HG03280 (cell line): ENCODE measurements around the gene PRDM2.

Experiments used
- ATAC-seq: cut with Tn5 transposase; IDR thresholded peaks from one replicate; pipeline ENCODE4 v1.9.1; 2021; ENCODE audit warnings: mild to moderate bottlenecking, moderate library complexity; ENCODE audit not compliant: unreplicated experiment

PRDM2 gene

DNA sequence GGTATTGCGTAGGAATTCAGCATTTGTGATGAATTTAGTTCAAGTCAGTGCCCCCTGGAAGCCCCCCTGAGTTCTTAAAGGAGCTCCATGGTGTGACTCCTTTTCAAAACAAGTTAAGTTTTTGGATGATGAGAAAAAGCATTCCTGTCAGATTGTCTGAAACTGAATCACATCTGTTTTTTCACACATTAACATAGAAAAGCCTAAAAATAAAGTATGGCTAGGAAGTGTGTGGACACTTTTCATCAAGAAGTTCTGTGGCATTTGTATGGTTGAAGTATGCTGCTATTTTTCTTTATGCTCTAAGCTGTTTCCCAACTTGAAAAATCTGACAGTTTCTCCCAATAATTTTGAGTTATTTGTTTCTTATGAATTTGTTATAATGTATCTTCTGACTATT, 33.7 kb downstream of the PRDM2 start:
- no peak for ATAC-seq

DNA sequence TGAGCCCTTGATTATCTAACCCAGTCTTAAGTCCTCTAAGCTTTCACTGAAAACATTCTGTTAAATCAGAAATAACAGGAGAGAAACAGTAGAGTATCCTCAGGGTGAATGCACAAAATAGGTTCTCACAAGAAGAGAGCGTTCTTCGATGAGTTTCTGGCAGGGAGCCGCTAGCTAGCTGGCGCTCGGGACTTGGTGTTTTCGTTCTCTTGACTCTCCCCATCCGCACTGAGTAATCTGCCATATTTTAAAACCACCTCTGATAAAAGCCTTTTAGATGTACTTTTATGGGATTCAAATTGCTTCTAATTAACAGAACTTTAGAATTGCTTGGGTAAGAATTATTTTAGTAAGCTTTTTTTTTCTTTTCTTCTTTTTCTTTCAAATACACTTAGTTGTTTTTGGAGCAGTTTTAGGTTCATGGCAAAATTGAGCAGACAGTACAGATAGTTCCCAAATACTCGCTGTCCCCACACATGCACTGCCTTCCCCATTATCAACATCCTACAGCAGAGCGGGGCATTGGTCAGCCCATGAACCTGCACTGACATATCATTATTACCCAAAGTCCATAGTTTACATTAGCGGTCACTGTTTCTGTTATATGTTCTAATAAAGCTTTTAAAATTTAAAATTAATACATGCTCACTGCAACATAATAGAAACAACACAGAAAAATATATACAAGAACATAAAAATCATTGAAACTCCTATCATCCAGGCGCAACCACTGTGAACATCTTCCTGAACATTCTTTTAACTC, 35.4 kb downstream of the PRDM2 start:
- no peak for ATAC-seq

DNA sequence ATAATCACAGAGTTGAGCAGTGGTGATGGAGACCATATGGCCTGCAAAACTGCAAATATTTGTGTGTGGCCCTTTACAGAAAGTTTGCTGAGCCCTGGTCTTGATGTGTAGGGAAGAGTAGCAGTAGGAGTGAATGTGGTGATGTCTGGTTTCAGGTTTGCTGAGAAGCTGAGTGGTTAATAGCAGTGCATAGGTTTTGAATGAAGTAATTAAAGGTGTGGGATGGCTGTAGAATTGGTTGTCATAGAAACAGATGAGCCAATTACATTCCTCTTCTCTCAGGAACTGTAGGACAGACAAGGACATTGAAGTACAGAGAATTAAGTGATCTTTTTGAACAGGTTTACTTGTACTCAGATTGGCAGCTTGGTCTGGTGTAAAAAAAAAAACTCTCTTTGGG, 37.4 kb downstream of the PRDM2 start:
- no peak for ATAC-seq

GRCh38 chr1:13746342-13746741, 46.4 kb downstream of the PRDM2 start:
- ATAC-seq: no peak

DNA sequence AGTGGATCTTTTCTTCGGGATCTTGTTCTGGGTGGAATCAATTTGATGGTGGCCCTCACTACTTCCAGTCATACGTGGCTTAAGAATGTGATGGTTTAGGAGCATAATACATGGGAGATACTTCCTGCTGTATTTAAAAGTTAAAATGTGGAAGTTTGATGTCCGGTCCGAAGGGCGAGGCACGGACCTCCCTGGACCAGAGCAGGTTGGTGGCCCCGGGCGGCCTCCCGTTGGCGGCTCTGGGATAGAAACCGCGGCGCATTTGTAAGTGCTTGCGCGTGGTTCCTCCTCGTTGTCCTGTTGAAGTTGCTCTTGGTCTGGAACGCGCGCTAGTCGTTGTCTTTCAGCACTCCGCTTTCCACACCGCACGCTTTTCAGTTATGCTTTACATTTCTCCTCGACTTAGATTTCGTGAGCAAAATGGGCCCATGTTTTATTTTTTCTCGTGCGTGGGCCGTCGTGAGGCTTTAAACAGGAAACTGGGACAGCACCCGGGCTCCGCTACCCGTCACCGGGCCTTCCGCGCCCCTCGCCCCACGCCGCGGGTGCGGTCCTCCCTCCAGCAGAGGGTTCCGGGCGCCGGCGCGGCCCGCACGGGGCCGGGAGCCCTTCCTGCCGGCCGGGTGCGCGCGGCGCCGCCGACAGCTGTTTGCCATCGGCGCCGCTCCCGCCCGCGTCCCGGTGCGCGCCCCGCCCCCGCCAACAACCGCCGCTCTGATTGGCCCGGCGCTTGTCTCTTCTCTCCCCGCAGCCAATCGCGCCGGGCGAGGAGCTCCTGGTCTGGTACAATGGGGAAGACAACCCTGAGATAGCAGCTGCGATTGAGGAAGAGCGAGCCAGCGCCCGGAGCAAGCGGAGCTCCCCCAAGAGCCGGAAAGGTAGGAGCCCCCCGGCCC, 48.9 kb downstream of the PRDM2 start:
- peak; percentile 85 for ATAC-seq

DNA sequence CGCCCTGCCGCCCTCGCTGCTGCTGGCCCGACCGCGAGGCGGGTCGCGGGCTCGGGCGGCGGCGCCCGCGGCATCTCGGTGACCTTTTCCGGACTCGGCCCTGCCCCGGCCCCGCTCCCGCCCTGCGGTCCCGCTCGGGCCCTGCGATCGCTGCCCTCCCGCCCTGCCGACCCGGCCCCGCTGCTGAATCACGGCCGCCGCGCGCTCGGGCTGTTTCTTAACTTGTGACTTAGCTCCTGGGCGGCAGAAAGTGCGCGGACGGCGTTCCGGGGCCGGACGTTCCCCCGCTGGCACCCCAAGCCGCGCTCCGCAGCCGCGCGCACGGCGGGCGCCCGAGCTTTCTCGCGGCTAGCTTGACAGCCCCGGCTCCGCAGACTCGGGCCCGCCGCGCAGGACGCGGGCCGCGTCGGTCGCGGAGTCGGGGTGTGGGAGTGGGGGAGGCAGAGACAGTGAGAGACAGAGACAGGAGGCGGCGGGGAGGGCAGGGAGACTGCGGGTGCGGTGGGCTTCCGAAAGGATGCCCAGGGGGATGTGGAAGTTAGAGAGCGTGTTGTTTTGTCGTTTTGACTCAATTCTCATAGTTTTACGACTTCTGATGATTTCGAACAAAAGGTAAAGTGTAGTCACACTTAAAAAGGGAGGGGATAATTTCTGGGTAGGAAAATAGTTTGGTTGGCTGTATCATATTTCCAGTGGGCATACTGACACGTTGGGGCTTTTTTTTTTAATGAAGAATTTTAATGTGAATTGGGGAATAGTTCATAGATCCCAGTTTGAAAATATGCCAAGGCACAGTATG, 49.8 kb downstream of the PRDM2 start:
- ATAC-seq: peak; percentile 17

GRCh38 chr1:13751458-13751871, 51.5 kb downstream of the PRDM2 start:
- ATAC-seq: peak; percentile 31

- no peak for ATAC-seq
These were observed 52.0 kb downstream of the PRDM2 start for GRCh38 chr1:13751985-13752384.

GRCh38 chr1:13752852-13753251, 52.9 kb downstream of the PRDM2 start:
- no peak for ATAC-seq

DNA sequence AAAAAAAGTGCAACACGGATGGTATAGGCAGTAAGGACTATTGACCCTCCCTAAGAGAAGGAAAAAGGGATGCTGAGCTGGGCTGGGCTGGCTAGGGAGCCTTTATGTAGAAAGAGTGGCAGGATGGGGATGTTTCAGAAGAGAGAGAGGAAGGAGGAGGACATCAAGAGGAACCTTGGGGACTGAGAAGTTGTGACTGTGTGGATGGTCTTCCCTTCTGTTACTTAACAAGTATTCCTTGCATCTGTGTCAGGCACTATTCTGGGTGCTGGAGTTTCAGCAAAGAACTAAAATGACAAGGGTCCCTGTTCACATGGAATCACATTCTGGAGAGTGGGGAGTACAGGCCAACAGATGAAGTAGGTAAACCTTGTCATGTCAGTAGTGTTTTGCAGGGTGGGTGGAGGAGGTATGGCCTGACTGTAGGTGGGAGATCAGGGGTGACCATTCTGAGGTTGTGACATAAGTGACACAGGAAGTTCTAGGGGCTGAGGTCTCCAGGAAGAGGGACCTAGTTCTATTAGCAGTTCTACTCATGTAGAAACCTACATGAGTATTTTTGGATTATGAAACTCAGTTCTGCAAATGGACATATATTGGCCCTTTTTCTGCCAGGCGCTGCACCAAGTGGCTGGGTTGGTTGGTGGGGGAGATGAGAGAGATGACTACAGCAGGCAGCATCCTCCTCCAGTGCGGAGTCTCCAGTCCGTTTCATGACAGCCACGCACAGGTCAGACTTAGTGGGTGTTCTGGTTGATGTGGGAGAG, 53.8 kb downstream of the PRDM2 start:
- ATAC-seq: no peak

- ATAC-seq: no peak
These were observed 54.6 kb downstream of the PRDM2 start for GRCh38 chr1:13754510-13755103.

DNA sequence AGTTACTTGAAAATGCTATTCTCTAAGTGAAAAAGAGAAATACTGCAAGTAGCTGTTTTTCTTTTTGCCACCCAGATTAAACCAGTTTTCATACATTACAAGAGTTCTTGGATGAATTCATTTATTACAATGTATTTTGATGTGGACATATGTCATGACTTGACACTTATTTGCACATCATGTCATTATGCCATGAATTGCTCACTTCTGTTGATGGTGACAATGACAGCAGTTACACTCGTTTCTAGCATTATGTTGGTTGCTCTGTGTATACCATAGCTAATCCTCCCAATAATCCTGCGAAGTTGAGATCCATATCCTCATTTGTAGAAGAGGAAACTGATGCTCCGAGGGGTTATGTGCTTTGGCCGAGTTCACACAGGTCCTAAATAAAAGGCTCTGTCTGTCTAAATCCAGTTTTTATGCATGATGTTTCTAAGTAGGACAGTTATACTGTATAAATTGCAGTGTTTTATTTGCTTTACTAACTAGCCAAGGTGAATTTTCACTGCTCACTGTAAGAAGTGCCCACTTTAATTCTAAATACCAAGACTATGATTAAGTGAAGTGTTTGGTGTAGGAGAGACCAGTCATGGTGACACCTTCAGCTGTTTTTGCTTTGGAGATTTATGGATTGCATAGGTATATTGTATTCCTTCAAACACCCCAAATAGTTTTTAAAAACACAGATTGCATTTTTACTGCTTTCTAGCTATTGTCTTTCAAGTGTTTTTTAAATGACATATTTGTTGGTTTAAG, 56.7 kb downstream of the PRDM2 start:
- no peak for ATAC-seq

DNA sequence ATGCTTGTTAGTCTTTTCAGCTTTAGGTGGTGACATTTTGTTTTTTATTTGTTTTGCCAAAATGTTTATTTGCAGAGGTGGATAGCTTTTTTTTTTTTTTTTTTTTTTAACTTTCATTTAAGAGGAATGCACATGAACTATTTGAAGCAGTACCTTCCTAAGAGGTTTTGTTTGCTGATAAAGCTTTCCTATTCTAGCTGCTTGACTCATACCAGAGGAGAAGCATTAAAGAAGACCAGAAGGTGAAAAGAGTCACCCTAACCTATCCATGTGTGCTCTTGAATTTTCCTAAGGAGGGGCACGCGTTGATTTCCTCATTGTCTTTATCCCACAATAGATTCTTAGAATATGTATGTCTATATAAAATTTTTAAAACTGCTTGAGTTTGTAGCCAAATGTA, 57.7 kb downstream of the PRDM2 start:
- ATAC-seq: no peak

- ATAC-seq: no peak
These were observed 59.1 kb downstream of the PRDM2 start for GRCh38 chr1:13759072-13759471.

DNA sequence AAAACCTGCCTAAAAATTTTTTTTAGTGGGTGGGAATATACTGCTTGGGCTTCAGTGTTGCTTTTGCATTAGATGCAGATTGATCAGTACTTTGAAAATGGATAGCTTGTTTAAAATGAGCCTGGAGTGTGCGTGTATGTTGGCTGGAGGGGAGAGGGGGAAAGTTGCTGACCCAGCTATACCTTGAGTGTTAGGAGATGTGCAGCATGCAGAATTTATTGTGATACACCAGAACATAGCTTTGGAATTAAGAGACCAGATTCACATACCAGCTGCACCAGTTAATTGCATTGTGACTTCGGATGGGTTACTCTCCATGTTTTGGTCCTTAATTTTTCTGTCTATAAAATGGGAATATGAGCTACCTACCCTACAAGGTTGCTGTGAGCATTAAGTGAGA, 60.4 kb downstream of the PRDM2 start:
- ATAC-seq: no peak

- no peak for ATAC-seq
These were observed 60.9 kb downstream of the PRDM2 start for GRCh38 chr1:13760921-13761320.

- no peak for ATAC-seq
These were observed 61.9 kb downstream of the PRDM2 start for GRCh38 chr1:13761883-13762282.

DNA sequence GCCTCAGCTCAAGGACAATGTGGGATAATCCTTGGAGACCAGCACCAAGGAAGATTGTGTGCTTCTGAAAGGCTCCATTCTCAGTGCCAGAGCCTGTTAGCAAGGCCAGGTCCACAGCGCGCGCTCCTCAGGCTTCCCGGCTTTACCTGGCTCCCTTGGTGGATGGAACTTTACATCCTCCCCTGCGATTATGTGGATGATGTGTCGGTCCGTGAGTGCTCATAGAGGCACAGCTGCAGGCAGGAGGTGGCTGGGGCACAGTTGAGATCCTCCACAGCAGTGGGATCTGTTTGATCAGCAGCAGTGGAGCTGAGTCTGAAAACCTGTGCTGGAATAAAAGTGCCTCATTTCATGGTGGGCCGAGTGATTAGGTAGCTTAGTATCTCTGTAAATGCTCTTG, 62.7 kb downstream of the PRDM2 start:
- ATAC-seq: no peak

DNA sequence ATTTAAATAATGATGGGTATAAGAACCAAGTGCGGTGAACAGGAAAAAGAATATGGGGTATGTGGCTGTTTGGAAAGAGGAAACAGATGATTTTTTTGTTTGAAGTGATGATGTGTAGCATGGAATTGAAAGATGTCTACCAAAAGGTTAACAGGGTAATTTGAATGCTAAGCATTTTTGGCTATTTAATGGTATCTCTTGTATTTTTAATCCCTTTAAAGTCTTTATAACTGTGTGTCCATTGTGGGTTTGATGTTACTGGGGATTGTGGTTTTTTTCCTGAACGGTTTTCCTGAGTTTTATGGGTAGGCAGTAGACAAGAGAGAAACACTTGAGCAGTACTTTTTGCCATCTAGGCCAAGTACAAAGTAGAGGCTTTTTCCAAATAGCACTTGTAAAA, 63.2 kb downstream of the PRDM2 start:
- ATAC-seq: no peak
